ENCODE data around the gene SLC16A5.

DNA sequence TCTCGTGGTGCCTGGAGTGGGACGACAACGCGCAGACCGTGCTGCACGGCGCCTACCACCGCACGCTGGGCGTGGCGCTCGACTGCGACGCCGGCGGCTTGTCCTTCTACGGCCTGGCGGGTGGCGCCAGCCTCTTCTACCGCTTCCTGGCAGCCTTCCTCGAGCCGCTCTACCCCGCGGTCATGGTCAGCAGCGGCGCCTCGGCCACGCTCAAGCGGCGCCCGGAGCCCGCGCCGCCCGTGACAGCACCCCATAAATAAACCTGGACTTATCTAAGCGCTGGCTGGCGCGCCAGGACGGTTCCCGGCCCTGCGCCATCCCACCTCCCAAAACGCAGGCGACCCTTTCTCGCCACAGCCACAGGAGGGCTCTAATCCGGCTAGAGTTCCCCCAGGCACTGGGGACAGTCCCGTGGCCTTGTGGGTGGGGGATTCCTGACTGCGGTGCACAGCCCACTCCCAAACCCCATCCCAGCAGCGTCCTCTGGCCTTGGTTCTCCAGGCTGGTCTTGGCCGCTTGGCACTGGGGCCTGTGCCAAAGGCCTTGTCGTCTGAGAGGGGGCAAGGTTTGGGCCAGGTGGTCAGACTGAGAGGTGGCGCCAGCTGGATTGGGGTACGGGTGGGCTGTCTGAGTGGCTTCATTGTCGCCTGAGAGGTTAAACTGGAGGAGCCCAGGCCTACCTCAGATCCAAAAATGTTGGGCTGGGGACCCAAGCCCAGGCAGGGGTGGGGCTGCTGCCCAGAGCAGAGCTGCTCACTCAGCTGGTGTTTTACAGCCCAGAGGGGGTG is 10.1 kb upstream of the SLC16A5 start:
- TF ChIP-seq, protein P1, sequence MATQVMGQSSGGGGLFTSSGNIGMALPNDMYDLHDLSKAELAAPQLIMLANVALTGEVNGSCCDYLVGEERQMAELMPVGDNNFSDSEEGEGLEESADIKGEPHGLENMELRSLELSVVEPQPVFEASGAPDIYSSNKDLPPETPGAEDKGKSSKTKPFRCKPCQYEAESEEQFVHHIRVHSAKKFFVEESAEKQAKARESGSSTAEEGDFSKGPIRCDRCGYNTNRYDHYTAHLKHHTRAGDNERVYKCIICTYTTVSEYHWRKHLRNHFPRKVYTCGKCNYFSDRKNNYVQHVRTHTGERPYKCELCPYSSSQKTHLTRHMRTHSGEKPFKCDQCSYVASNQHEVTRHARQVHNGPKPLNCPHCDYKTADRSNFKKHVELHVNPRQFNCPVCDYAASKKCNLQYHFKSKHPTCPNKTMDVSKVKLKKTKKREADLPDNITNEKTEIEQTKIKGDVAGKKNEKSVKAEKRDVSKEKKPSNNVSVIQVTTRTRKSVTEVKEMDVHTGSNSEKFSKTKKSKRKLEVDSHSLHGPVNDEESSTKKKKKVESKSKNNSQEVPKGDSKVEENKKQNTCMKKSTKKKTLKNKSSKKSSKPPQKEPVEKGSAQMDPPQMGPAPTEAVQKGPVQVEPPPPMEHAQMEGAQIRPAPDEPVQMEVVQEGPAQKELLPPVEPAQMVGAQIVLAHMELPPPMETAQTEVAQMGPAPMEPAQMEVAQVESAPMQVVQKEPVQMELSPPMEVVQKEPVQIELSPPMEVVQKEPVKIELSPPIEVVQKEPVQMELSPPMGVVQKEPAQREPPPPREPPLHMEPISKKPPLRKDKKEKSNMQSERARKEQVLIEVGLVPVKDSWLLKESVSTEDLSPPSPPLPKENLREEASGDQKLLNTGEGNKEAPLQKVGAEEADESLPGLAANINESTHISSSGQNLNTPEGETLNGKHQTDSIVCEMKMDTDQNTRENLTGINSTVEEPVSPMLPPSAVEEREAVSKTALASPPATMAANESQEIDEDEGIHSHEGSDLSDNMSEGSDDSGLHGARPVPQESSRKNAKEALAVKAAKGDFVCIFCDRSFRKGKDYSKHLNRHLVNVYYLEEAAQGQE (IDR thresholded peaks at IDR 0.05; ENCODE audit: insufficient read depth in 1 of 2, low read depth in 2 of 2, low read length in 2 of 2), result no peak
- no peak for TF ChIP-seq SIN3A (IDR thresholded peaks at IDR 0.05; ENCODE audit: borderline replicate concordance, insufficient read depth, low read length)
